HG03457 (cell line): ENCODE results near the gene FBXL19.
"Not testable (repeated sequence)": the region's sequence is repeated elsewhere in the genome, so short reads cannot be mapped to it uniquely, and the experiment has no call there.

ENCODE experiments used
- ATAC-seq: cut with Tn5 transposase; IDR thresholded peaks from one replicate; pipeline ENCODE4 v1.9.1; 2021; ENCODE audit warnings: moderate number of reproducible peaks; ENCODE audit not compliant: unreplicated experiment

FBXL19 gene

GRCh38 chr16:30923554-30924075, at the start of gene FBXL19:
Gene FBXL19 (plus strand): TSS chr16:30923572. CDS start chr16:30925755, 2,183 bp downstream.
- ATAC-seq: no peak

GRCh38 chr16:30874244-30874820, 49.0 kb upstream of the FBXL19 start:
- ATAC-seq: no peak

GRCh38 chr16:30874821-30875717, 48.3 kb upstream of the FBXL19 start:
- peak; percentile 58 for ATAC-seq

- no peak for ATAC-seq
Observed at GRCh38 chr16:30875871-30876801, 47.2 kb upstream of the FBXL19 start.

- ATAC-seq: no peak
Observed at GRCh38 chr16:30876867-30877266, 46.5 kb upstream of the FBXL19 start.

- no peak for ATAC-seq
Observed at GRCh38 chr16:30882429-30883310, 40.7 kb upstream of the FBXL19 start.

GRCh38 chr16:30884760-30885159, 38.6 kb upstream of the FBXL19 start:
- ATAC-seq: no peak

- no peak for ATAC-seq
Observed at GRCh38 chr16:30885196-30885595, 38.2 kb upstream of the FBXL19 start.

- no peak for ATAC-seq
Observed at GRCh38 chr16:30886145-30886544, 37.2 kb upstream of the FBXL19 start.

- ATAC-seq: no peak
Observed at GRCh38 chr16:30887927-30888326, 35.4 kb upstream of the FBXL19 start.

GRCh38 chr16:30888856-30889499, 34.4 kb upstream of the FBXL19 start:
- ATAC-seq: no peak

- no peak for ATAC-seq
Observed at GRCh38 chr16:30889721-30890120, 33.7 kb upstream of the FBXL19 start.

- ATAC-seq: not testable (repeated sequence)
Observed at GRCh38 chr16:30891043-30891823, 32.1 kb upstream of the FBXL19 start.

- no peak for ATAC-seq
Observed at GRCh38 chr16:30892670-30893416, 30.5 kb upstream of the FBXL19 start.

GRCh38 chr16:30893417-30893743, 30.0 kb upstream of the FBXL19 start:
- ATAC-seq: no peak

- ATAC-seq: peak; percentile 42
Observed at GRCh38 chr16:30893744-30894539, 29.4 kb upstream of the FBXL19 start, which contains the start of gene BCL7C. Gene BCL7C (minus strand): TSS chr16:30894077. CDS start chr16:30893944, 133 bp downstream.
